K562 (cell line): ENCODE measurements around the gene PDE6B. TPM values are rescaled to one million over a fixed set of nuclear protein-coding genes. Genes with fewer than 3 reads are reported as not detected.

ENCODE experiments used
- ATAC-seq: fragments of 200-7000 bp; cut with Tn5 transposase; 3 replicates; pipeline ENCODE4 v1.9.1; 2020; ENCODE audit warnings: moderate library complexity
- BruUV-seq: library from RNA; stranded (reverse); fragments of 400-500 nt; replicated peaks from 2 replicates; lab custom pipeline; 2021; lab: Mats Ljungman, UMichigan
- CTCF ChIA-PET: fragments of 300-600 bp; formaldehyde crosslinking; extraction: SDS; loops from one replicate; lab custom pipeline; 2021; ENCODE audit warnings: low intra/inter-chr PET ratio; lab: Yijun Ruan, JAX
- POLR2A ChIA-PET: fragments of 300-600, 350-650 bp; sonication (Branson Sonifier 250); formaldehyde crosslinking; extraction: SDS; loops from one replicate; lab custom pipeline; 2021; ENCODE audit warnings: antibody characterized with exemption, inconsistent platforms; lab: Yijun Ruan, JAX
- DNase-seq, 4 experiments: peaks; one replicate each; pipeline versions ENCODE4 v3.0.0 to v3.0.0-alpha.2; 2011 to 2018; ENCODE audit warnings: low spot score in 3 of 4, mixed read lengths in 3 of 4; ENCODE audit errors: extremely low read depth in 1 of 4
- FAIRE-seq: peaks from 2 replicates; lab custom pipeline; 2011; peaks lifted over from hg19 to GRCh38; lab: Jason Lieb, UNC
- H2AFZ ChIP-seq: 2 replicates; pipeline ENCODE4 v1.6.0; 2011; ENCODE audit warnings: low read depth, low read length, control low read depth, inconsistent platforms
- H3K27ac ChIP-seq: fragments of 200-600 bp; 3 replicates; pipeline ENCODE4 v1.8.0; 2011; ENCODE audit warnings: low read depth, mild to moderate bottlenecking, control low read depth, inconsistent platforms, low read length, moderate library complexity, mixed read lengths; ENCODE audit errors: extremely low read depth
- H3K27me3 ChIP-seq, 2 experiments: fragments of 300-600 bp in 1 of 2; 2 replicates in 1 of 2; 3 replicates in 1 of 2; pipeline versions ENCODE4 v1.6.0 to v1.8.0; 2011; ENCODE audit warnings: inconsistent platforms in 2 of 2, low read length in 2 of 2, mild to moderate bottlenecking in 1 of 2, mixed read lengths in 1 of 2, moderate library complexity in 1 of 2; ENCODE audit not compliant: control insufficient read depth in 2 of 2, insufficient read depth in 2 of 2
- H3K36me3 ChIP-seq: fragments of 300-600 bp; 3 replicates; pipeline ENCODE4 v1.8.0; 2011; ENCODE audit warnings: mild to moderate bottlenecking, low read length, inconsistent platforms; ENCODE audit not compliant: control insufficient read depth, insufficient read depth
- H3K4me1 ChIP-seq, 2 experiments: fragments of 200-600 bp in 1 of 2; replicated peaks in 1 of 2; 2 replicates in 1 of 2; 3 replicates in 1 of 2; pipeline versions ENCODE4 v1.5.1 to v1.8.0; 2011; ENCODE audit warnings: inconsistent platforms in 2 of 2, low read length in 2 of 2, mild to moderate bottlenecking in 1 of 2, mixed read lengths in 1 of 2, moderate library complexity in 1 of 2; ENCODE audit not compliant: control insufficient read depth in 2 of 2, insufficient read depth in 2 of 2
- H3K4me2 ChIP-seq: 2 replicates; pipeline ENCODE4 v1.6.1; 2011; ENCODE audit warnings: low read length, control low read depth, inconsistent platforms, mixed read lengths; ENCODE audit not compliant: insufficient read depth
- H3K4me3 ChIP-seq: fragments of 200-600 bp; sonication (generic), shearing (Covaris generic); 2 replicates; pipeline ENCODE4 v1.5.1; 2016; ENCODE audit warnings: control low read depth, inconsistent platforms
- H3K79me2 ChIP-seq: fragments of 200-600 bp; 3 replicates; pipeline ENCODE4 v1.8.0; 2011; ENCODE audit warnings: low read length, inconsistent platforms; ENCODE audit not compliant: control insufficient read depth, insufficient read depth
- H3K9ac ChIP-seq, 2 experiments: 2 replicates each; pipeline versions ENCODE4 v1.6.0 to v1.6.1; 2011; ENCODE audit warnings: low read depth in 2 of 2, low read length in 2 of 2, control low read depth in 1 of 2, inconsistent platforms in 1 of 2, mild to moderate bottlenecking in 1 of 2, mixed read lengths in 1 of 2; ENCODE audit not compliant: insufficient read depth in 1 of 2
- H3K9me1 ChIP-seq: one replicate; pipeline ENCODE4 v1.6.0; 2011; ENCODE audit warnings: inconsistent platforms, mild to moderate bottlenecking, low read length, moderate library complexity; ENCODE audit not compliant: control insufficient read depth, insufficient read depth
- H3K9me3 ChIP-seq: replicated peaks from 2 replicates; pipeline ENCODE4 v1.5.1; 2011; ENCODE audit warnings: low read depth, low read length, inconsistent platforms; ENCODE audit not compliant: control insufficient read depth, insufficient read depth
- H4K20me1 ChIP-seq: replicated peaks from 2 replicates; pipeline ENCODE4 v1.6.1; 2011; ENCODE audit warnings: low read length, inconsistent platforms, mixed read lengths; ENCODE audit not compliant: control insufficient read depth, insufficient read depth
- CREM ChIP-seq: IDR thresholded peaks from 2 replicates; pipeline ENCODE4 v1.6.1; 2014; ENCODE audit warnings: antibody characterized with exemption, low read depth
- ETS1 ChIP-seq: conservative IDR thresholded peaks from 2 replicates; pipeline ENCODE4 v1.6.1; 2011; ENCODE audit warnings: low read depth, mild to moderate bottlenecking, low read length; ENCODE audit not compliant: control insufficient read depth
- GABPA ChIP-seq: fragments of 200-800 bp; sonication (Bioruptor generic); conservative IDR thresholded peaks from 2 replicates; pipeline ENCODE4 v1.6.1; 2016; ENCODE audit warnings: low read depth, missing genetic modification characterization, missing compliant biosample characterization
- HLTF ChIP-seq: fragments of 450-650 bp; IDR thresholded peaks from 2 replicates; pipeline ENCODE4 v1.6.1; 2016
- KAT7 ChIP-seq: sonication (generic); formaldehyde crosslinking; IDR thresholded peaks from 2 replicates; pipeline ENCODE4 v1.8.0; 2022; ENCODE audit warnings: missing genetic modification reagents, mild to moderate bottlenecking, borderline replicate concordance
- KLF13 ChIP-seq: fragments of 450-650 bp; IDR thresholded peaks from 2 replicates; pipeline ENCODE4 v1.6.1; 2016; ENCODE audit warnings: missing genetic modification characterization, low read depth, mild to moderate bottlenecking, missing compliant biosample characterization, moderate library complexity, borderline replicate concordance
- MAX ChIP-seq: sonication (generic); formaldehyde crosslinking; IDR thresholded peaks from 2 replicates; pipeline ENCODE4 v1.9.0; 2022; ENCODE audit warnings: mild to moderate bottlenecking, missing genetic modification reagents
- NCOA4 ChIP-seq: fragments of 450-650 bp; IDR thresholded peaks from 2 replicates; pipeline ENCODE4 v1.6.1; 2018; ENCODE audit warnings: mild to moderate bottlenecking; ENCODE audit not compliant: partially characterized antibody
- TAF9B ChIP-seq: fragments of 450-650 bp; IDR thresholded peaks from 2 replicates; pipeline ENCODE4 v1.6.1; 2018; ENCODE audit warnings: mild to moderate bottlenecking; ENCODE audit not compliant: partially characterized antibody
- ZBTB34 ChIP-seq: fragments of 250-450 bp; sonication (Bioruptor Pico); IDR thresholded peaks from 2 replicates; pipeline ENCODE4 v1.8.0; 2021; ENCODE audit warnings: mild to moderate bottlenecking, moderate library complexity
- ZKSCAN8 ChIP-seq: fragments of 200-800 bp; sonication (Bioruptor generic); IDR thresholded peaks from 2 replicates; pipeline ENCODE4 v1.6.1; 2016; ENCODE audit warnings: missing genetic modification characterization, missing compliant biosample characterization
- ZNF592 ChIP-seq: fragments of 450-650 bp; IDR thresholded peaks from 2 replicates; pipeline ENCODE4 v1.6.1; 2017; ENCODE audit warnings: antibody characterized with exemption, mild to moderate bottlenecking
- WGBS: fragments of 100-300 bp; shearing (Covaris generic); methylation state at CpG from one replicate; pipeline ENCODE4 v1.1.6; 2016; ENCODE audit warnings: low coverage, mixed read lengths; ENCODE audit not compliant: insufficient coverage; ENCODE audit errors: missing lambda C conversion rate; 5-methylcytosine and 5-hydroxymethylcytosine counted together
- in situ Hi-C: fragments of 300-500 bp; cut with MboI; formaldehyde crosslinking; loops from 4 replicates; pipeline ENCODE4 v1.15.0; 2018; ENCODE audit warnings: inconsistent platforms, mixed read lengths
- intact Hi-C: fragments of 100-400 bp; cut with micrococcal nuclease; formaldehyde crosslinking; loops from 2 replicates; pipeline ENCODE4 v1.14.2; 2022
- polyA plus RNA-seq, 8 experiments: library from polyadenylated mRNA; depleted of rRNA in 4 of 8; stranded (reverse) in 5 of 8; unstranded in 3 of 8; fragments of >200 nt; fragmentation: Nextera tagmentation in 2 of 8; fragmentation: Illumina TruSeq in 1 of 8; extraction: Ambion mirVana in 2 of 8; extraction: Trizol in 1 of 8; gene quantifications; 2 replicates each; pipeline versions ENCODE4 v1.2.1 to v1.2.3, GENCODE V29; 2011 to 2014; ENCODE audit warnings: inconsistent platforms in 1 of 8, missing spikeins in 1 of 8
- total RNA-seq, 7 experiments: library from RNA; depleted of rRNA in 6 of 7; stranded (reverse); fragments of >200 nt in 6 of 7; fragmentation: Illumina TruSeq in 2 of 7; extraction: Trizol in 2 of 7; gene quantifications; 2 replicates each; pipeline versions ENCODE4 v1.2.1 to v1.2.3, GENCODE V29; 2011 to 2021; ENCODE audit warnings: low replicate concordance in 1 of 7

The PDE6B gene
- total and polyA plus RNA-seq, 9 of the 15 experiments (the other 6 are each of a cell fraction or from before 2014, with no cell fraction given): 0.04 TPM; not detected in 8

- TF ChIP-seq ZBTB34 (CRISPR knock-in tag) (no peak), ZKSCAN8 (CRISPR knock-in tag) (no peak), CREM (no peak), MAX (CRISPR knock-in tag) (no peak)
Observed at GRCh38 chr4:653831-654502, 28.6 kb downstream of the PDE6B start (continued).

GRCh38 chr4:654503-654845 lies 29.1 kb downstream of the PDE6B start:
- POLR2A ChIA-PET: no interaction called here
- CTCF ChIA-PET: no interaction called here
- in situ Hi-C loops: no loop called here
- TF ChIP-seq ZNF592 (no peak), KAT7 (CRISPR knock-in tag) (no peak), GABPA (tag) (no peak), HLTF (no peak), NCOA4 (no peak), KLF13 (tag) (no peak), TAF9B (no peak), ETS1 (no peak)

More at GRCh38 chr4:654503-654845, 29.1 kb downstream of the PDE6B start:
- no peaks in the 10 kb centered on the region for H3K9me1 ChIP-seq
- no peaks in the 10 kb centered on the region for H3K79me2 ChIP-seq
- peaks cover 3% of the 10 kb centered on the region; the same call in 1 of the 2 replicates for H3K9me3 ChIP-seq
- 28% methylated on average over 16 of the region's 17 CpGs for WGBS
- H3K27me3 ChIP-seq: peaks cover 35 to 64% of the 10 kb centered on the region in 2 experiments; a peak in 4 of 5 replicates
- H2AFZ ChIP-seq: no peak overlapping the region
- no peak for ATAC-seq
- BruUV-seq: no TSS peak
- no peak overlapping the region for H3K4me2 ChIP-seq
- H3K9ac ChIP-seq: 0 out of 4 replicates have a peak overlapping the region, but pooled peaks of 1 of the 2 experiments have one; percentile 17
- intact Hi-C loops: no loop called here
- no peak for DNase-seq
- no peak for FAIRE-seq
- H3K4me1 ChIP-seq: peaks cover 0 to 70% of the 10 kb centered on the region in 2 experiments; a peak in 2 of 5 replicates
- no peak overlapping the region for H3K27ac ChIP-seq
- H4K20me1 ChIP-seq: no peaks in the 10 kb centered on the region
- H3K36me3 ChIP-seq: no peaks in the 10 kb centered on the region
- H3K4me3 ChIP-seq: no peak overlapping the region
